WTC11 (cell line): ENCODE results near the gene MACROH2A2. TPM values are rescaled to one million over a fixed set of nuclear protein-coding genes. Genes with fewer than 3 reads are reported as not detected.

Experiments used
- ATAC-seq: fragments of 200-7000 bp; cut with Tn5 transposase; 2 replicates; pipeline ENCODE4 v1.10.0; 2021; ENCODE audit warnings: mild to moderate bottlenecking, moderate library complexity
- CTCF ChIA-PET: fragments of 300-600 bp; sonication (Branson Sonifier 250); formaldehyde crosslinking; loops from one replicate; lab custom pipeline; 2021; ENCODE audit warnings: antibody characterized with exemption; lab: Charles Lee
- POLR2A ChIA-PET: fragments of 350-600 bp; sonication (Branson Sonifier 250); formaldehyde crosslinking; loops from one replicate; lab custom pipeline; 2021; ENCODE audit warnings: antibody characterized with exemption; lab: Charles Lee
- DNase-seq: peaks from one replicate; pipeline ENCODE4 v3.0.0; 2021; ENCODE audit warnings: low spot score
- H3K27ac Mint-ChIP-seq: 2 replicates; pipeline ENCODE4 v1.8.0; 2021; ENCODE audit warnings: mixed read lengths
- H3K27me3 Mint-ChIP-seq: 2 replicates; pipeline ENCODE4 v1.8.0; 2021; ENCODE audit warnings: low read depth, mild to moderate bottlenecking, moderate library complexity, mixed read lengths
- H3K36me3 Mint-ChIP-seq: 2 replicates; pipeline ENCODE4 v1.8.0; 2021; ENCODE audit warnings: mixed read lengths
- H3K4me1 Mint-ChIP-seq: 2 replicates; pipeline ENCODE4 v1.8.0; 2022; ENCODE audit warnings: mixed read lengths
- H3K4me3 Mint-ChIP-seq: 2 replicates; pipeline ENCODE4 v1.8.0; 2021; ENCODE audit warnings: mild to moderate bottlenecking, moderate library complexity, mixed read lengths
- H3K9me3 Mint-ChIP-seq: 2 replicates; pipeline ENCODE4 v1.8.0; 2021; ENCODE audit warnings: mixed read lengths
- CBFB ChIP-seq: sonication (generic); formaldehyde crosslinking; IDR thresholded peaks from 2 replicates; pipeline ENCODE4 v1.8.1; 2022; ENCODE audit warnings: mild to moderate bottlenecking, low read depth, missing genetic modification reagents
- CREM ChIP-seq: sonication (generic); formaldehyde crosslinking; IDR thresholded peaks from 2 replicates; pipeline ENCODE4 v1.8.1; 2022; ENCODE audit warnings: mild to moderate bottlenecking, missing genetic modification reagents, moderate library complexity
- GABPB1 ChIP-seq: sonication (generic); formaldehyde crosslinking; IDR thresholded peaks from 2 replicates; pipeline ENCODE4 v1.8.1; 2023; ENCODE audit warnings: mild to moderate bottlenecking, missing genetic modification reagents
- IRF2 ChIP-seq: sonication (generic); formaldehyde crosslinking; IDR thresholded peaks from 2 replicates; pipeline ENCODE4 v1.8.0; 2022; ENCODE audit warnings: low read depth, missing genetic modification reagents, borderline replicate concordance
- JAZF1 ChIP-seq: fragments of 250-450 bp; sonication (Bioruptor Pico); IDR thresholded peaks from 2 replicates; pipeline ENCODE4 v1.9.0; 2021; ENCODE audit warnings: moderate library complexity, mild to moderate bottlenecking, inconsistent platforms
- JUN ChIP-seq: sonication (generic); formaldehyde crosslinking; IDR thresholded peaks from 2 replicates; pipeline ENCODE4 v1.8.0; 2023; ENCODE audit warnings: mild to moderate bottlenecking, missing genetic modification reagents
- MAX ChIP-seq: sonication (generic); formaldehyde crosslinking; IDR thresholded peaks from 2 replicates; pipeline ENCODE4 v1.8.0; 2022; ENCODE audit warnings: mild to moderate bottlenecking, missing genetic modification reagents
- MXD4 ChIP-seq: fragments of 250-450 bp; sonication (Bioruptor Pico); IDR thresholded peaks from 2 replicates; pipeline ENCODE4 v1.8.0; 2021; ENCODE audit warnings: mild to moderate bottlenecking, moderate library complexity, borderline replicate concordance
- MYBL2 ChIP-seq: sonication (generic); formaldehyde crosslinking; IDR thresholded peaks from 2 replicates; pipeline ENCODE4 v1.8.1; 2023; ENCODE audit warnings: mild to moderate bottlenecking, moderate library complexity, missing genetic modification reagents
- PREB ChIP-seq: sonication (generic); formaldehyde crosslinking; IDR thresholded peaks from 2 replicates; pipeline ENCODE4 v1.8.1; 2022; ENCODE audit warnings: mild to moderate bottlenecking, missing genetic modification reagents, moderate library complexity, borderline replicate concordance
- SOX15 ChIP-seq: fragments of 250-450 bp; sonication (Bioruptor Pico); IDR thresholded peaks from 2 replicates; pipeline ENCODE4 v1.9.0; 2021; ENCODE audit warnings: mild to moderate bottlenecking
- SP1 ChIP-seq: sonication (generic); formaldehyde crosslinking; conservative IDR thresholded peaks from 2 replicates; pipeline ENCODE4 v1.8.1; 2022; ENCODE audit warnings: missing genetic modification reagents
- STAT6 ChIP-seq: sonication (generic); formaldehyde crosslinking; conservative IDR thresholded peaks from 2 replicates; pipeline ENCODE4 v1.8.1; 2023; ENCODE audit warnings: mild to moderate bottlenecking, low read depth, missing genetic modification reagents, moderate library complexity
- USF2 ChIP-seq: sonication (generic); formaldehyde crosslinking; IDR thresholded peaks from 2 replicates; pipeline ENCODE4 v1.8.1; 2023; ENCODE audit warnings: mild to moderate bottlenecking, missing genetic modification reagents, moderate library complexity
- ZNF121 ChIP-seq: sonication (generic); formaldehyde crosslinking; IDR thresholded peaks from 2 replicates; pipeline ENCODE4 v1.8.0; 2023; ENCODE audit warnings: missing genetic modification reagents
- ZNF138 ChIP-seq: sonication (generic); formaldehyde crosslinking; conservative IDR thresholded peaks from 2 replicates; pipeline ENCODE4 v1.8.1; 2022; ENCODE audit warnings: mild to moderate bottlenecking, moderate library complexity, missing genetic modification reagents
- ZNF232 ChIP-seq: sonication (generic); formaldehyde crosslinking; IDR thresholded peaks from 2 replicates; pipeline ENCODE4 v1.8.0; 2022; ENCODE audit warnings: mild to moderate bottlenecking, missing genetic modification reagents
- ZNF317 ChIP-seq: sonication (generic); formaldehyde crosslinking; IDR thresholded peaks from 2 replicates; pipeline ENCODE4 v1.8.1; 2023; ENCODE audit warnings: low read depth, mild to moderate bottlenecking, moderate library complexity, missing genetic modification reagents, borderline replicate concordance
- ZNF396 ChIP-seq: fragments of 250-450 bp; sonication (Bioruptor Pico); IDR thresholded peaks from 2 replicates; pipeline ENCODE4 v1.8.0; 2021; ENCODE audit warnings: mild to moderate bottlenecking, moderate library complexity, borderline replicate concordance
- total RNA-seq: library from RNA; stranded (reverse); gene quantifications from 3 replicates; pipeline ENCODE4 v1.2.3, GENCODE V29; 2021

Gene MACROH2A2
- total RNA-seq, 1 experiment from 2014 or later, result 35.4 TPM

- ChIA-PET CTCF (interaction anchor here (1.6 to 1.8 kb wide), 2 partner anchors 10 to 19 kb away, joined by 5 to 7 read pairs; partner anchors contain the start of gene TYSND1), POLR2A (no interaction called here)
- TF ChIP-seq GABPB1 (no peak), USF2 (no peak), ZNF121 (CRISPR knock-in tag) (no peak), ZNF232 (no peak), SP1 (no peak), JAZF1 (CRISPR knock-in tag) (no peak), ZNF317 (CRISPR knock-in tag) (no peak), JUN (no peak), CREM (CRISPR knock-in tag) (no peak), MYBL2 (CRISPR knock-in tag) (no peak), ZNF138 (CRISPR knock-in tag) (no peak), MAX (CRISPR knock-in tag) (no peak), SOX15 (CRISPR knock-in tag) (no peak), IRF2 (CRISPR knock-in tag) (no peak), STAT6 (CRISPR knock-in tag) (no peak), PREB (no peak), CBFB (CRISPR knock-in tag) (no peak), ZNF396 (CRISPR knock-in tag) (no peak)
- Mint-ChIP-seq H3K27me3 (peaks cover 6% of the 10 kb centered on the region), H3K27ac (no peak overlapping the region), H3K4me1 (0 out of 2 replicates have a peak, but pooled peaks cover under 1% of the 10 kb centered on the region), H3K4me3 (no peak overlapping the region), H3K9me3 (peaks cover 3% of the 10 kb centered on the region), H3K36me3 (no peaks in the 10 kb centered on the region; the same call in 1 of the 2 replicates)
- DNase-seq, result no peak
- no peak for ATAC-seq
Measured at GRCh38 chr10:70126700-70127395, 74.2 kb downstream of the MACROH2A2 start.

- Mint-ChIP-seq H3K27ac (no peak overlapping the region), H3K4me1 (peaks cover 12% of the 10 kb centered on the region), H3K27me3 (peaks cover 24% of the 10 kb centered on the region), H3K9me3 (no peaks in the 10 kb centered on the region), H3K4me3 (no peak overlapping the region), H3K36me3 (no peaks in the 10 kb centered on the region)
- TF ChIP-seq GABPB1, result peak; percentile 84
- TF ChIP-seq MXD4 (CRISPR knock-in tag), result no peak
- DNase-seq (no peak), ATAC-seq (no peak)
- ChIA-PET POLR2A (no interaction called here), CTCF (interaction anchor here (1.9 kb wide), 1 partner anchor 15 kb away, joined by 5 read pairs; no protein-coding TSS in a partner anchor)
Measured at GRCh38 chr10:70130878-70131559, 78.4 kb downstream of the MACROH2A2 start.
